Pons (tissue), 1 donor: Measurements from ENCODE around the gene RNF213.

ENCODE experiments used
- DNase-seq: peaks from one replicate; pipeline ENCODE4 v3.0.0-alpha.2; 2016; ENCODE audit warnings: low spot score

RNF213 gene

DNA sequence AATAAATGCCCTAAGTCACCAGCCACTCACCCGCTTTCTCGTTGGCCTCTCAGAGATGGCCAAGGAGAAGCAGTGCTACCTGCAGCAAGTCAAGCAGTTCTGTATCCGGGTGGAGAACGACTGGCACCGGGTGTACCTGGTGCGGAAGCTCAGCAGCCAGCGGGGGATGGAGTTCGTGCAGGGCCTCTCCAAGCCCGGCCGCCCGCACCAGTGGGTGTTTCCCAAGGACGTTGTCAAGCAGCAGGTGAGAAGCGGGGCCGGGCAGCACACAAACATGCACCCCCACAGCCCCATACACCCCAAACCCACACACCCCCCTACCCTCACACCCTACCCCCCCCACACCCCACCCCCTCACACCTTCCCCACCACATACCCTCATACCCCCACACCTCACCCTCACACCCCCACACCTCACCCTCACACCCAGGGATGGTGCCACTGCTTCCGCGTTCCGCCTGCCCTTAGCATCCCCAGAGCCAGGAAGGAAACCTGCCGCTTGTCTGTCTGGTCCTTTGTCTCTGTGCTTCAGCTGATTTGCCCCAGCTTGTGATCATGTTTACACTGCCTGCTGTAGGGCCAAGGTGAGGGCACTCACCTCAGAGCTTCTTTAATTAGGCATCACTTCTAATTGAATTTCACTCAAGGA, 112.4 kb downstream of the RNF213 start:
- DNase-seq, result no peak

GRCh38 chr17:80374039-80374731, 113.5 kb downstream of the RNF213 start:
- DNase-seq, result no peak

DNA sequence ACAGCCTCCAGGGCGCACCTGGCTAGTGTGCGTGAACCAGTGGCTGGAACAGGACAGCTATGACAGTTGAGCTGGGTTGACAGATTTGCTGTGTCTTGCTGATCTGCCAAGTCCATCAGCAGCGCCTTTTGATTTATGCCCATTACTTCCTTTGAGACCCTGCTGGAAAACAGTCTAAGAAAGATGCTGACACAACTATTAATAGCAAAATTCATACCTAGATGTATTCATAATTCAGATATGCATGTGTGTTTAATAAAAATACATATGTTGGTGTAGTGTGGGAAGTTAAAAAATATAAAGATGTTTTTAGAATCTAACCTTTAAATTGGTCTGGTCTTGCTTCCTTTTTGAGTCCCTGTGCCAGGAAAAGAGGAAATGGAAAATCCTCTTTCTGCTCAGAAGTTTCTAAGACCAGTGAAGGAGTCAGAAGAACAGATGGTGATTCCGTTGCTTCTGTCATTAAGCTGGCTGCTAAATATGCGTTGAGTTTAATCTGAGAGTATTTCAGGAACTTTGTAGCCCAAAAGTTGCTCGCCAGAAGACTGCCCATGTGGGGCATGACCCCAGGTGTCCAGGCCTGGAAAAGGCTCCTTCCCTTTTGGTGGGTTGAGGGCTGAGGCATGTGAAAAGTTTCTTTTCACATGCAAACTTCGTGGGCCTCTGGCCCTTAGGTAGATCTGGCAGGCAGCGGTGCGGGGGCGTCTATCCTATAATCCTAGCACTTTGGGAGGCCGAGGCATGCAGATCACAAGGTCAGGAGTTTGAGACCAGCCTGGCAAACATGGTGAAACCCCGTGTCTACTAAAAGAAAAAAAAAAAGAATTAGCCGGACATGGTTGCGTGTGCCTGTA, 114.3 kb downstream of the RNF213 start:
- DNase-seq, result peak; percentile 22

- DNase-seq, result no peak
These were observed 115.9 kb downstream of the RNF213 start for GRCh38 chr17:80376531-80376930.

DNA sequence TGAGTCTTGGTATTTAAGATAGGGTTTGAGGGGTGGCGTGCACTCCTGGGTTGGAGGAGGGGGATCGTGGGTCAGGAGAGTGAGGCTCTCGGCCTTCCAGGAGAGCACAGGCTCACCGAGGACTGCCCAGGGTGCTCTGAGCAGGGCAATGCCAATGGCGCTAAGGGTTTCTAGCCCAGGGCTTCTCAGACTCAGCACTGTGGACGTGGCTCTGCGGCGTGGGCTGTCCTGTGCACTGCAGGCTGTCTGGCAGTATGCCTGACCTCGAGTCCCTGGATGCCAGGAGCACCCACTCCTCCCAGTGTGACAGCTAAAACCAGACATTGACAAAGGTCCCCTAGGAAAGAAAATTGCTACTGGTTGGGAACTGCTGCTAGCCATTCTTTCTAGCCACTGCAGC, 117.1 kb downstream of the RNF213 start:
- no peak for DNase-seq

DNA sequence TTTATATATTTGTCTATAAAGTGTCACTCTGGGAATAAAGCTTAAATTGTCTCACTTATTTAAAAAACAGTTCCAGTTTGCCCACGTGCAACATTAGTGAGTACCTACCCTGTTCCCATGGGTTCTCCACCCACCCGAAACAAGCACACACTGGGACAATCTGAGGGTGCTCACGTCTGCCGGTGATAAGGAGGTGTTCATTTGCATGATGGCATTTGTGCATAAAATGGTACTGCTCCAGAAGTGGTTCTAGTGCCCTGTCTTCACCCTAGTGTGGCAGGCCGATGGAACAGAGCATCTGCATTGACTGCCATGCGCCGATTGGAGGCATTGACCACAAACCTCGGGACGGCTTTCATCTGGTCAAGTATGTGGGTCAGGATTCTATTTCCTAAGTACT, 118.7 kb downstream of the RNF213 start:
- DNase-seq, result no peak

GRCh38 chr17:80380068-80380467, 119.4 kb downstream of the RNF213 start:
- DNase-seq, result no peak

- DNase-seq, result no peak
These were observed 119.9 kb downstream of the RNF213 start for GRCh38 chr17:80380555-80381002.

GRCh38 chr17:80381416-80381923, 120.8 kb downstream of the RNF213 start:
- no peak for DNase-seq

DNA sequence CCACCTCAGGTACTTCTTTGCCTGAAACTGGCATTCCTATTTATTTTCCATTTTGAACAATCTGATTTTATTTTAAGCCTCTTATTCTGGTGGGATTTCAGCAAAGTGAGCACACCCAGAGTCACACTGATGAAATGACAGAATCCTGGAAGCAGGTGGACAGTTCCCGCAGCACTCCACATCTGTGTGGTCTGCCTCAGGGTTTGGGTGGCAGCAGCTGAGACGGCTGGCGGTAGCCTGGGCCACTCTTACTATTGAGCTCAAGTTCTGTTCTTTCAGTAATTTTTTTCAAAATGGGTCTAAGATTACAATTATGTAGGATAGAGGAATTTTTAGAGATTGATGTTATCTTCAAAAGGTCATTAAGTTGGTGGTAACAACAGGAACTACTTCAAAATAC, 121.8 kb downstream of the RNF213 start:
- no peak for DNase-seq

- no peak for DNase-seq
These were observed 122.3 kb downstream of the RNF213 start for GRCh38 chr17:80382956-80383355.

- no peak for DNase-seq
These were observed 123.7 kb downstream of the RNF213 start for GRCh38 chr17:80384078-80384960.

GRCh38 chr17:80385046-80385445, 124.4 kb downstream of the RNF213 start:
- no peak for DNase-seq

GRCh38 chr17:80386341-80386740, 125.7 kb downstream of the RNF213 start:
- DNase-seq, result no peak

DNA sequence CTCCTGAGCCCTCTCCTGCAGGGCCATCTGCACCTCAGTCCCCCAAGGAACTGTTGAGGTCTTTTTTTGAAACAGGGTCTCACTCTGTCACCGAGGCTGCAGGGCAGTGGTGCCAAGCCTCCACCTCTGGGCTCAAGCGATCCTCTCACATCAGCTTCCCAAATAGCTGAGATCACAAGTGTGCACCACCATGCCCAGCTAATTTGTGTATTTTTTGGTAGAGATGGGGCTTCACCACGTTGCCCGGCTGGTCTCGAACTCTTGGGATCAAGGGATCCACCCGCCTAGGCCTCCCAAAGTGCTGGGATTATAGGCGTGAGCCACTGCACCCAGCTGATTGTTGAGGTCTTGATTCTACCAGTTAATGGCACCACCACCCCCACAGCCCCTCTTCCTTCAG, 126.4 kb downstream of the RNF213 start:
- DNase-seq, result no peak

- DNase-seq, result no peak
These were observed 127.5 kb downstream of the RNF213 start for GRCh38 chr17:80388175-80388574.

GRCh38 chr17:80388601-80389000, 127.9 kb downstream of the RNF213 start:
- no peak for DNase-seq

- no peak for DNase-seq
These were observed 128.7 kb downstream of the RNF213 start for GRCh38 chr17:80389011-80389995.

- DNase-seq, result no peak
These were observed 132.7 kb downstream of the RNF213 start for GRCh38 chr17:80393241-80393890.

- no peak for DNase-seq
These were observed 133.3 kb downstream of the RNF213 start for GRCh38 chr17:80393961-80394360.
